HG02840 (cell line): ENCODE results near the gene SEMA4D.
A peak's percentile ranks its signal among the peaks of the same experiment; 100 is the strongest.

Experiments
- ATAC-seq: cut with Tn5 transposase; IDR thresholded peaks from one replicate; pipeline ENCODE4 v1.9.1; 2021; ENCODE audit warnings: mild to moderate bottlenecking, moderate library complexity, moderate number of reproducible peaks; ENCODE audit not compliant: unreplicated experiment, low FRiP score

Gene SEMA4D

GRCh38 chr9:89497978-89498851, at the start of gene SEMA4D:
Gene SEMA4D, minus strand, starts transcription at chr9:89498113. Its CDS starts 92,657 bp downstream, at chr9:89405456.
- ATAC-seq = peak; percentile 41

- no peak for ATAC-seq
These were observed 49.1 kb upstream of the SEMA4D start for GRCh38 chr9:89547000-89547399.

- ATAC-seq = no peak
These were observed 46.4 kb upstream of the SEMA4D start for GRCh38 chr9:89544279-89544661.

GRCh38 chr9:89543621-89544278, 45.8 kb upstream of the SEMA4D start:
- no peak for ATAC-seq

GRCh38 chr9:89543111-89543510, 45.2 kb upstream of the SEMA4D start:
- ATAC-seq = no peak

GRCh38 chr9:89542401-89543021, 44.6 kb upstream of the SEMA4D start:
- ATAC-seq = no peak

GRCh38 chr9:89541798-89542197, 43.9 kb upstream of the SEMA4D start:
- no peak for ATAC-seq

GRCh38 chr9:89539374-89539773, 41.5 kb upstream of the SEMA4D start:
- no peak for ATAC-seq

- ATAC-seq = no peak
These were observed 41.0 kb upstream of the SEMA4D start for GRCh38 chr9:89538871-89539270.

- ATAC-seq = no peak
These were observed 39.3 kb upstream of the SEMA4D start for GRCh38 chr9:89537166-89537565.

GRCh38 chr9:89536600-89536999, 38.7 kb upstream of the SEMA4D start:
- no peak for ATAC-seq

GRCh38 chr9:89536145-89536574, 38.2 kb upstream of the SEMA4D start:
- ATAC-seq = no peak

GRCh38 chr9:89535461-89535860, 37.5 kb upstream of the SEMA4D start:
- no peak for ATAC-seq

- ATAC-seq = no peak
These were observed 36.8 kb upstream of the SEMA4D start for GRCh38 chr9:89534515-89535287.

- ATAC-seq = no peak
These were observed 35.6 kb upstream of the SEMA4D start for GRCh38 chr9:89533411-89534095.

- no peak for ATAC-seq
These were observed 35.0 kb upstream of the SEMA4D start for GRCh38 chr9:89532944-89533343.

- no peak for ATAC-seq
These were observed 34.6 kb upstream of the SEMA4D start for GRCh38 chr9:89532478-89532877.

GRCh38 chr9:89531766-89532165, 33.9 kb upstream of the SEMA4D start:
- ATAC-seq = no peak

GRCh38 chr9:89530726-89531125, 32.8 kb upstream of the SEMA4D start:
- no peak for ATAC-seq
